Adrenal gland (tissue), 5 donors: ENCODE measurements around the gene RAB6C.
"Not testable (repeated sequence)": the region's sequence is repeated elsewhere in the genome, so short reads cannot be mapped to it uniquely, and the experiment has no call there.

Source experiments
- CTCF ChIP-seq, 6 experiments: fragments of 450-650 bp in 4 of 6; fragments of 200-600 bp in 2 of 6; sonication (generic) in 1 of 6; IDR thresholded peaks; 1 replicate in 5 of 6; 2 replicates in 1 of 6; pipeline versions ENCODE4 v1.5.1 to v1.8.0; 2016 to 2021; ENCODE audit warnings: antibody characterized with exemption in 6 of 6, mild to moderate bottlenecking in 2 of 6, moderate library complexity in 1 of 6
- POLR2A ChIP-seq, 2 donors: fragments of 450-650 bp; IDR thresholded peaks; one replicate each; pipeline ENCODE4 v1.6.1; 2017; ENCODE audit warnings: antibody characterized with exemption in 2 of 2, mild to moderate bottlenecking in 2 of 2, moderate library complexity in 1 of 2
- donor health status: DM: no; HTN: no; CAD: no.

DNA sequence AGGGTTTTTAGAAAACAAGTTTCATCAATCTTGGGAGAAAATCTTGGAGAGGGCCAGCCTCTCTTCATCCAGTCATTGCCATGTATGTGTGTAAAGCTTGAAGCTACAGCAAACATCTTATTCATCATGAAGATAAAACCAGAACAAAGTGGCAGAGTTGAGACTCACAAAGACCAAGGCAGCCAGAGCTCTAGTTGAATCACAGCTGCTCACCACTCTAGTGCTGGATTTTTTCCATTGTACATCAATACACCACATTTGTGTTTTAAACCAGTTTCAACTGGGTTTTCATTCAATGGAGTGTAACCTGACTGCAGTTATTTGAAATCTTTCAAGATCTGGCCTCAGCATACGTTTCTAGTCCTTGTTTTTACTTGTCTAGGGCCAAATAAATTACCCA lies 40.6 kb downstream of the RAB6C start:
- TF ChIP-seq CTCF, POLR2A (IDR thresholded peaks at IDR 0.05): not testable (repeated sequence)
